ENCODE measurements around the gene SLC35F5.

DNA sequence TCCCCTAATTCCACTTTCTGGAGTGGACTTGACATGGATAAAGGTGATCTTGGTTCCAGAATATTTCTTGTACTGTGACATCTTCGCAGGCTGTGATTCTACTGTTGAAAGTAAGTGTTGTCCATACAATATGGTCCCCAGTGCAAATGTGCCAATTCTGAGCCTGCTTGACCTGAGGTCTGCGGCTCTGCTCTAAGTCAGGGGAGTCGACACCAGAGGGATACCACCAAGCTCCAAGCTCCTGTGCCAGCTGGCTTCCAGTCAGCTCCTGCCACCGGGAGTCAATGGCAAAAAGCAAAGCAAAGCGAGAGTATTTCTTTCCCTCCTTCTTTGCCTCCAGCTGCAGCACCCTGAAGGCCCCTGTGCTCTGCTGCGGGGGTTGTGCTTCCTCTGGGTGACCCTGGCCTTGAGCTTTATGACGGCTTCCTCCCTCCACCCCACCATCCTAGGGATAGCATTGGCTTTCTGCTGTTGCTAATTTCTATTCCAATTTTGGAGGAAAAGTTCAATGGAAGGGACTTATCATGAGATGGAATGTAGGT lies 50.4 kb downstream of the SLC35F5 start:
- TF ChIP-seq MXI1 (IDR thresholded peaks at IDR 0.05; ENCODE audit: borderline replicate concordance, low read depth, low read length) (no peak), POLR2A (IDR thresholded peaks at IDR 0.05; ENCODE audit: low read depth, low read length) (no peak)
- TF ChIP-seq, protein P1, sequence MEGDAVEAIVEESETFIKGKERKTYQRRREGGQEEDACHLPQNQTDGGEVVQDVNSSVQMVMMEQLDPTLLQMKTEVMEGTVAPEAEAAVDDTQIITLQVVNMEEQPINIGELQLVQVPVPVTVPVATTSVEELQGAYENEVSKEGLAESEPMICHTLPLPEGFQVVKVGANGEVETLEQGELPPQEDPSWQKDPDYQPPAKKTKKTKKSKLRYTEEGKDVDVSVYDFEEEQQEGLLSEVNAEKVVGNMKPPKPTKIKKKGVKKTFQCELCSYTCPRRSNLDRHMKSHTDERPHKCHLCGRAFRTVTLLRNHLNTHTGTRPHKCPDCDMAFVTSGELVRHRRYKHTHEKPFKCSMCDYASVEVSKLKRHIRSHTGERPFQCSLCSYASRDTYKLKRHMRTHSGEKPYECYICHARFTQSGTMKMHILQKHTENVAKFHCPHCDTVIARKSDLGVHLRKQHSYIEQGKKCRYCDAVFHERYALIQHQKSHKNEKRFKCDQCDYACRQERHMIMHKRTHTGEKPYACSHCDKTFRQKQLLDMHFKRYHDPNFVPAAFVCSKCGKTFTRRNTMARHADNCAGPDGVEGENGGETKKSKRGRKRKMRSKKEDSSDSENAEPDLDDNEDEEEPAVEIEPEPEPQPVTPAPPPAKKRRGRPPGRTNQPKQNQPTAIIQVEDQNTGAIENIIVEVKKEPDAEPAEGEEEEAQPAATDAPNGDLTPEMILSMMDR (conservative IDR thresholded peaks at IDR 0.05; ENCODE audit: low read depth, low read length): no peak
